AG20443 (cell line): ENCODE data around the gene NEDD8.
"Not testable (repeated sequence)": the region's sequence is repeated elsewhere in the genome, so short reads cannot be mapped to it uniquely, and the experiment has no call there.

Source experiments
- DNase-seq: peaks from one replicate; pipeline ENCODE4 v3.0.0; 2012; ENCODE audit warnings: low spot score, mixed read lengths

NEDD8 gene

GRCh38 chr14:24222987-24223386 lies 9.2 kb downstream of the NEDD8 start:
- DNase-seq, result not testable (repeated sequence)

- no peak for DNase-seq
Observed at GRCh38 chr14:24219521-24219920, 12.6 kb downstream of the NEDD8 start.

GRCh38 chr14:24219080-24219479 lies 13.1 kb downstream of the NEDD8 start:
- no peak for DNase-seq

- DNase-seq, result not testable (repeated sequence)
Observed at GRCh38 chr14:24216876-24217275, 15.3 kb downstream of the NEDD8 start.

GRCh38 chr14:24216345-24216699 lies 15.8 kb downstream of the NEDD8 start:
- no peak for DNase-seq

GRCh38 chr14:24215495-24216344 lies 16.4 kb downstream of the NEDD8 start, which contains the start of gene MDP1:
Gene MDP1, minus strand, starts transcription at chr14:24216066. Its CDS starts 111 bp downstream, at chr14:24215955.
- peak; percentile 92 for DNase-seq

- DNase-seq, result no peak
Observed at GRCh38 chr14:24213866-24214662, 18.1 kb downstream of the NEDD8 start.

- peak; percentile 97 for DNase-seq
Observed at GRCh38 chr14:24212924-24213865, 19.0 kb downstream of the NEDD8 start, which contains the start of gene CHMP4A. Gene CHMP4A, minus strand, starts transcription at chr14:24213488. Its CDS starts 49 bp downstream, at chr14:24213439.

GRCh38 chr14:24211311-24211710 lies 20.9 kb downstream of the NEDD8 start:
- DNase-seq, result no peak

- no peak for DNase-seq
Observed at GRCh38 chr14:24207625-24208024, 24.5 kb downstream of the NEDD8 start.

GRCh38 chr14:24207104-24207551 lies 25.0 kb downstream of the NEDD8 start:
- DNase-seq, result no peak

GRCh38 chr14:24206260-24207103 lies 25.7 kb downstream of the NEDD8 start:
- DNase-seq, result no peak

- DNase-seq, result no peak
Observed at GRCh38 chr14:24204163-24205146, 27.7 kb downstream of the NEDD8 start.

GRCh38 chr14:24203249-24203886 lies 28.8 kb downstream of the NEDD8 start:
- not testable (repeated sequence) for DNase-seq

- not testable (repeated sequence) for DNase-seq
Observed at GRCh38 chr14:24202538-24202937, 29.6 kb downstream of the NEDD8 start.

GRCh38 chr14:24198814-24199524 lies 33.2 kb downstream of the NEDD8 start:
- DNase-seq, result no peak

GRCh38 chr14:24197056-24197450 lies 35.1 kb downstream of the NEDD8 start:
- DNase-seq, result no peak
